H1 (cell line): ENCODE data around the gene ARPC4. TPM values are rescaled to one million over a fixed set of nuclear protein-coding genes. Genes with fewer than 3 reads are reported as not detected.

Experiments used
- CTCF ChIA-PET: fragments of 300-600 bp; sonication (Branson Sonifier 250); formaldehyde crosslinking; loops from one replicate; lab custom pipeline; 2021; ENCODE audit not compliant: partially characterized antibody; lab: Charles Lee
- POLR2A ChIA-PET: fragments of 300-600 bp; sonication (Branson Sonifier 250); formaldehyde crosslinking; loops from one replicate; lab custom pipeline; 2021; ENCODE audit warnings: inconsistent platforms; ENCODE audit not compliant: partially characterized antibody; lab: Charles Lee
- DNase-seq, 2 experiments: peaks; one replicate each; pipeline versions ENCODE4 v3.0.0 to v3.0.0-alpha.2; 2010 to 2022; ENCODE audit warnings: low spot score in 2 of 2, low read depth in 1 of 2, mixed read lengths in 1 of 2
- FAIRE-seq: peaks from 2 replicates; lab custom pipeline; 2011; peaks lifted over from hg19 to GRCh38; lab: Jason Lieb, UNC
- H2AFZ ChIP-seq: 2 replicates; pipeline ENCODE4 v1.8.1; 2012; ENCODE audit warnings: low read length, inconsistent platforms
- H2AK5ac ChIP-seq: 2 replicates; pipeline ENCODE4 v1.6.1; 2013; ENCODE audit warnings: low read depth, low read length
- H2BK120ac ChIP-seq: replicated peaks from 2 replicates; pipeline ENCODE3; 2013; ENCODE audit warnings: low read depth, low read length, inconsistent platforms
- H2BK12ac ChIP-seq: 2 replicates; pipeline ENCODE4 v1.6.1; 2013; ENCODE audit warnings: low read depth, low read length
- H2BK15ac ChIP-seq: 2 replicates; pipeline ENCODE4 v1.6.1; 2013; ENCODE audit warnings: low read length
- H2BK20ac ChIP-seq: 2 replicates; pipeline ENCODE4 v1.6.1; 2013; ENCODE audit warnings: low read length
- H2BK5ac ChIP-seq: 2 replicates; pipeline ENCODE4 v1.6.1; 2013; ENCODE audit warnings: low read depth, low read length
- H3K14ac ChIP-seq: 2 replicates; pipeline ENCODE4 v1.6.1; 2013; ENCODE audit warnings: inconsistent platforms; ENCODE audit not compliant: insufficient read length
- H3K18ac ChIP-seq: 2 replicates; pipeline ENCODE4 v1.6.1; 2013; ENCODE audit warnings: low read length; ENCODE audit errors: extremely low read depth
- H3K23ac ChIP-seq: 2 replicates; pipeline ENCODE4 v1.6.1; 2013; ENCODE audit warnings: inconsistent platforms; ENCODE audit not compliant: insufficient read length
- H3K23me2 ChIP-seq: 2 replicates; pipeline ENCODE4 v1.6.1; 2013; ENCODE audit warnings: low read depth, low read length
- H3K27ac ChIP-seq: 2 replicates; pipeline ENCODE4 v1.6.1; 2011; ENCODE audit warnings: low read depth, low read length, inconsistent platforms
- H3K27me3 ChIP-seq, 4 experiments: replicated peaks in 1 of 4; 1 replicate in 1 of 4; 2 replicates in 3 of 4; pipeline versions ENCODE4 v1.6.1 to v1.8.1; 2011 to 2013; ENCODE audit warnings: low read length in 3 of 4, mild to moderate bottlenecking in 3 of 4, inconsistent platforms in 2 of 4, mixed read lengths in 2 of 4, moderate library complexity in 1 of 4; ENCODE audit not compliant: control insufficient read depth in 3 of 4, insufficient read depth in 3 of 4; ENCODE audit errors: extremely low read depth in 1 of 4
- H3K36me3 ChIP-seq, 4 experiments: 2 replicates each; pipeline versions ENCODE4 v1.6.1 to v1.8.1; 2011 to 2013; ENCODE audit warnings: mild to moderate bottlenecking in 4 of 4, low read length in 3 of 4, moderate library complexity in 2 of 4, control low read depth in 1 of 4, inconsistent platforms in 1 of 4; ENCODE audit not compliant: insufficient read depth in 4 of 4, control insufficient read depth in 2 of 4
- H3K4ac ChIP-seq: replicated peaks from 2 replicates; pipeline ENCODE3; 2013; ENCODE audit warnings: low read length, low read depth, mixed read lengths, inconsistent platforms; ENCODE audit not compliant: insufficient read length
- H3K4me1 ChIP-seq, 4 experiments: replicated peaks in 1 of 4; 1 replicate in 1 of 4; 2 replicates in 3 of 4; pipeline versions ENCODE4 v1.6.1 to v1.8.1; 2011 to 2013; ENCODE audit warnings: low read length in 3 of 4, inconsistent platforms in 2 of 4, mixed read lengths in 1 of 4; ENCODE audit not compliant: insufficient read depth in 4 of 4, control insufficient read depth in 3 of 4
- H3K4me2 ChIP-seq, 2 experiments: 2 replicates each; pipeline versions ENCODE4 v1.6.1 to v1.8.1; 2011 to 2013; ENCODE audit warnings: low read depth in 2 of 2, low read length in 2 of 2, control low read depth in 1 of 2, inconsistent platforms in 1 of 2, mild to moderate bottlenecking in 1 of 2; ENCODE audit not compliant: insufficient read depth in 1 of 2
- H3K4me3 ChIP-seq, 4 experiments: fragments of 200-600, 300-600 bp in 1 of 4; sonication (generic), shearing (Covaris generic), sonication (Bioruptor Twin) in 1 of 4; 2 replicates each; pipeline versions ENCODE4 v1.5.1 to v1.8.1; 2011 to 2016; ENCODE audit warnings: low read length in 4 of 4, low read depth in 3 of 4, control low read depth in 2 of 4, inconsistent platforms in 2 of 4, mild to moderate bottlenecking in 2 of 4, mixed read lengths in 1 of 4, moderate library complexity in 1 of 4; ENCODE audit not compliant: insufficient read depth in 2 of 4; ENCODE audit errors: extremely low read depth in 1 of 4
- H3K56ac ChIP-seq: replicated peaks from 2 replicates; pipeline ENCODE3; 2013; ENCODE audit warnings: low read depth, mild to moderate bottlenecking, mixed read lengths, low read length, inconsistent platforms; ENCODE audit not compliant: insufficient read length
- H3K79me1 ChIP-seq: 2 replicates; pipeline ENCODE4 v1.6.1; 2013; ENCODE audit warnings: low read depth, low read length, control low read depth
- H3K79me2 ChIP-seq, 2 experiments: 2 replicates each; pipeline versions ENCODE4 v1.6.1 to v1.8.1; 2012 to 2013; ENCODE audit warnings: low read length in 2 of 2, mild to moderate bottlenecking in 2 of 2, inconsistent platforms in 1 of 2; ENCODE audit not compliant: insufficient read depth in 2 of 2, control insufficient read depth in 1 of 2
- H3K9ac ChIP-seq, 4 experiments: replicated peaks in 1 of 4; 1 replicate in 1 of 4; 2 replicates in 3 of 4; pipeline versions ENCODE4 v1.6.1 to v1.8.1; 2011 to 2013; ENCODE audit warnings: low read depth in 3 of 4, low read length in 3 of 4, control low read depth in 2 of 4, mild to moderate bottlenecking in 2 of 4, moderate library complexity in 2 of 4, inconsistent platforms in 1 of 4; ENCODE audit errors: extremely low read depth in 1 of 4
- H3K9me3 ChIP-seq, 2 experiments: 2 replicates each; pipeline versions ENCODE4 v1.6.1 to v1.8.1; 2012 to 2013; ENCODE audit warnings: mild to moderate bottlenecking in 2 of 2, moderate library complexity in 2 of 2, control low read depth in 1 of 2, inconsistent platforms in 1 of 2, low read depth in 1 of 2, low read length in 1 of 2, mixed read lengths in 1 of 2; ENCODE audit not compliant: insufficient read depth in 2 of 2
- H4K20me1 ChIP-seq, 2 experiments: replicated peaks in 1 of 2; 2 replicates each; pipeline versions ENCODE3 to v1.8.1; 2011 to 2013; ENCODE audit warnings: inconsistent platforms in 2 of 2, low read length in 2 of 2, mild to moderate bottlenecking in 1 of 2; ENCODE audit not compliant: insufficient read depth in 2 of 2, control insufficient read depth in 1 of 2
- H4K5ac ChIP-seq: 2 replicates; pipeline ENCODE4 v1.6.1; 2013; ENCODE audit warnings: low read length, low read depth, mixed read lengths, inconsistent platforms; ENCODE audit not compliant: insufficient read length
- H4K8ac ChIP-seq: 2 replicates; pipeline ENCODE4 v1.8.0; 2013; ENCODE audit warnings: mild to moderate bottlenecking, moderate library complexity, low read length, inconsistent platforms; ENCODE audit not compliant: insufficient read depth; ENCODE audit errors: extremely low read depth
- H4K91ac ChIP-seq: replicated peaks from 2 replicates; pipeline ENCODE3; 2013; ENCODE audit warnings: low read length, mixed read lengths, inconsistent platforms; ENCODE audit not compliant: insufficient read length
- BACH1 ChIP-seq: IDR thresholded peaks from 2 replicates; pipeline ENCODE4 v1.6.1; 2012; ENCODE audit warnings: low read length, improper control_type of control experiment
- CEBPB ChIP-seq: IDR thresholded peaks from 2 replicates; pipeline ENCODE4 v1.6.1; 2012; ENCODE audit warnings: low read depth, low read length
- CTBP2 ChIP-seq: IDR thresholded peaks from 2 replicates; pipeline ENCODE4 v1.7.0; 2011; ENCODE audit warnings: borderline replicate concordance, mild to moderate bottlenecking, moderate library complexity, mixed read lengths, low read length; ENCODE audit not compliant: insufficient read depth, insufficient read length
- GTF2F1 ChIP-seq: IDR thresholded peaks from 2 replicates; pipeline ENCODE4 v1.6.1; 2012; ENCODE audit warnings: low read depth, low read length, improper control_type of control experiment, borderline replicate concordance
- JUND ChIP-seq: IDR thresholded peaks from 2 replicates; pipeline ENCODE4 v1.6.1; 2011; ENCODE audit warnings: mild to moderate bottlenecking, improper control_type of control experiment, low read length
- MAFK ChIP-seq: IDR thresholded peaks from 2 replicates; pipeline ENCODE4 v1.6.1; 2012; ENCODE audit warnings: low read depth, mild to moderate bottlenecking, improper control_type of control experiment, low read length
- RNF2 ChIP-seq: fragments of 200-900, 300-1000 bp; sonication (generic); IDR thresholded peaks from 2 replicates; pipeline ENCODE4 v1.7.1; 2016; ENCODE audit warnings: borderline replicate concordance, low read depth, mild to moderate bottlenecking, antibody characterized with exemption, low read length; ENCODE audit not compliant: poor library complexity, severe bottlenecking; ENCODE audit errors: missing control alignments
- RXRA ChIP-seq: IDR thresholded peaks from 2 replicates; pipeline ENCODE4 v1.6.1; 2011; ENCODE audit warnings: low read depth, mild to moderate bottlenecking, low read length, moderate library complexity; ENCODE audit not compliant: insufficient read depth
- SIRT6 ChIP-seq: IDR thresholded peaks from one replicate; pipeline ENCODE4 v1.7.1; 2012; ENCODE audit warnings: low read length, inconsistent platforms
- SP1 ChIP-seq: IDR thresholded peaks from 2 replicates; pipeline ENCODE4 v1.6.1; 2011; ENCODE audit warnings: low read depth, low read length
- SP4 ChIP-seq: IDR thresholded peaks from 2 replicates; pipeline ENCODE4 v1.6.1; 2012; ENCODE audit warnings: low read length, inconsistent platforms
- TAF7 ChIP-seq: optimal IDR thresholded peaks from 2 replicates; pipeline ENCODE3; 2011; ENCODE audit warnings: low read depth, mild to moderate bottlenecking, inconsistent platforms, low read length, moderate library complexity, borderline replicate concordance
- TCF12 ChIP-seq: IDR thresholded peaks from 2 replicates; pipeline ENCODE4 v1.6.1; 2011; ENCODE audit warnings: low read depth, mild to moderate bottlenecking, low read length
- WGBS, 2 experiments: shearing (Covaris generic) in 1 of 2; methylation state at CpG; one replicate each; pipeline versions ENCODE4 v1.1.6 to v1.1.7; 2013 to 2015; ENCODE audit warnings: low lambda C conversion rate in 2 of 2, mixed read lengths in 2 of 2, inconsistent platforms in 1 of 2, low coverage in 1 of 2, missing lambda C conversion rate in 1 of 2; ENCODE audit not compliant: insufficient replicate concordance in 2 of 2, insufficient coverage in 1 of 2, insufficient read length in 1 of 2; ENCODE audit errors: extremely low coverage in 1 of 2, missing lambda C conversion rate in 1 of 2; 5-methylcytosine and 5-hydroxymethylcytosine counted together
- polyA plus RNA-seq, 7 experiments: library from polyadenylated mRNA; depleted of rRNA in 3 of 7; stranded (reverse) in 5 of 7; unstranded in 2 of 7; fragments of >200 nt in 5 of 7; fragments of 200-250 nt in 2 of 7; gene quantifications; 1 replicate in 5 of 7; 2 replicates in 1 of 7; 4 replicates in 1 of 7; pipeline versions ENCODE4 v1.2.1 to v1.2.3, GENCODE V29; 2011 to 2013; ENCODE audit warnings: missing spikeins in 2 of 7, mixed read lengths in 2 of 7
- total RNA-seq: library from RNA; stranded (reverse); fragmentation: NEBNext Ultra II Directional; extraction: Animal tissue kit (Norgen Biotek cat#: 25700); gene quantifications from 2 replicates; pipeline ENCODE4 v1.2.1, GENCODE V29; 2021

The ARPC4 gene
- total and polyA plus RNA-seq, 2 of the 8 experiments (the other 6 are each of a cell fraction or from before 2014, with no cell fraction given): 138 to 154 TPM

DNA sequence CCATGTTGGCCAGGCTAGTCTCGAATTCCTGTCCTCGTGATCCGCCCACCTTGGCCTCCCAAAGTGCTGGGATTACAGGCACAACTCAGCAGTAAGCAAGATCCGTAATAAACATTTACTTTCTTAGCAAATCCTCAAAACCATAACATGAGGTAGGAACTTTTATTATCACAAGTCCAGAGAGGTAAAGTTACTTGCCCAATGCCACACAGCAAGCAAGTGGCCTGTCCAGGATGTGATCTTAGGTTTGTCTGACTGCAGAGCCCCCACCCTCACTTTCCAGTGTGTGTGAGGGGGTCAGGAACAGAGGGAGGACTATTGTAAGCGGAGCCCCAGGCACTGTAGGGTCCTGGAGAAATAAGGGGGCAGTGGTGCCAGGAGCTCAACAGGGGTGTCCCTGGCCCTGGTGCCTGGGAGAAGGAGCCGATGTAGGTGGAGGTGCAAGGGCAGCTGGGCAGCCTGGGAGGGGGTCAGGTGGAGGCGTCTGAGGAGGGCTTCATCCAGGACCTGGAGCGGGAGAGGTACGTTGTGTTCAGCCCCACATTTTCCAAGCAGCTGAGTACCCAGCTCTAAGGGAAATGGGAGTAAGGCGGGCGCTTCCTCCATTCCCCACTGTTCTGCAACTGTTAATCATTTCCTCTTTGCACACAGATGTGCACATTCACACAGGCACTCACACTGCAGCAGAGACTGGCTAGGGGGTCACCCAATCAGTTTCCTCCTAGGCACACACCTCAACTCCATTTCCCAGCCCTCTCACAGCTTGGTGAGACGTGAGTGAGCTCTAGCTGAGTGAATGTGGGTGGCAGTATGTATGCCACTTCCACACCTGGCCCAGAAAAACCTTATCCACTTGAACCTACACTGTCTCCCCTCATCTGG is 45.1 kb downstream of the ARPC4 start:
- Histone ChIP-seq H3K79me2 (no peaks in the 10 kb centered on the region), H4K8ac (no peak overlapping the region; the same call in 1 of the 2 replicates)
- DNase-seq: no peak

More for the DNA sequence above, 45.1 kb downstream of the ARPC4 start:
- Histone ChIP-seq H3K9ac (no peak overlapping the region), H2AFZ (no peak overlapping the region), H2BK20ac (no peak overlapping the region), H4K20me1 (peaks cover 0 to 11% of the 10 kb centered on the region in 2 experiments), H4K5ac (no peak overlapping the region), H3K4ac (no peak overlapping the region), H2BK5ac (no peak overlapping the region), H2BK15ac (no peak overlapping the region), H3K56ac (no peak overlapping the region), H3K27me3 (no peaks in the 10 kb centered on the region), H2AK5ac (no peak overlapping the region), H3K23ac (no peak overlapping the region), H3K4me1 (0 out of 7 replicates have a peak, but pooled peaks cover 0 to 4% (median 0%) of the 10 kb centered on the region in 4 experiments), H3K14ac (no peak overlapping the region), H3K9me3 (no peaks in the 10 kb centered on the region), H3K23me2 (peaks cover 2% of the 10 kb centered on the region; the same call in 1 of the 2 replicates), H3K27ac (no peak overlapping the region), H3K36me3 (peaks cover 3 to 37% (median 18%) of the 10 kb centered on the region in 4 experiments; a peak in 7 of 8 replicates), H3K79me1 (no peaks in the 10 kb centered on the region), H2BK120ac (no peak overlapping the region), H3K18ac (no peak overlapping the region), H3K4me3 (no peak overlapping the region), H4K91ac (no peak overlapping the region), H3K4me2 (no peak overlapping the region), H2BK12ac (no peak overlapping the region)
- 92% methylated on average over 12 of the region's 12 CpGs; no CpG with 5 or more reads in 1 of the 2 experiments for whole genome bisulfite sequencing, 2 experiments
- TF ChIP-seq RXRA: no peak
- TF ChIP-seq BACH1: no peak
- TF ChIP-seq SIRT6: no peak
- no peak for TF ChIP-seq TCF12
- TF ChIP-seq RNF2: no peak
- TF ChIP-seq CTBP2: no peak
- no peak for TF ChIP-seq TAF7
- no peak for TF ChIP-seq GTF2F1
- no peak for TF ChIP-seq SP4
- TF ChIP-seq SP1: no peak
- TF ChIP-seq CEBPB: no peak
- TF ChIP-seq MAFK: no peak
- no peak for TF ChIP-seq JUND
- no peak for FAIRE-seq
- POLR2A ChIA-PET: no interaction called here
- CTCF ChIA-PET: interaction anchor here (0.8 to 7.5 kb wide), 4 partner anchors 9 to 95 kb away, joined by 3 to 74 read pairs (median 4); no protein-coding TSS in a partner anchor
